Panc1 (cell line): ENCODE data around the gene GRM1. TPM values are rescaled to one million over a fixed set of nuclear protein-coding genes. Genes with fewer than 3 reads are reported as not detected.
A peak's percentile ranks its signal among the peaks of the same experiment; 100 is the strongest.

Experiments used
- ATAC-seq: fragments of 200-7000 bp; cut with Tn5 transposase; 2 replicates; pipeline ENCODE4 v1.9.1; 2020; ENCODE audit warnings: mild to moderate bottlenecking, moderate library complexity
- BruUV-seq: library from RNA; stranded (reverse); fragments of 400-500 nt; replicated peaks from 2 replicates; lab custom pipeline; 2021; lab: Mats Ljungman, UMichigan
- CTCF ChIA-PET: fragments of 300-600 bp; sonication (Branson Sonifier 250); formaldehyde crosslinking; loops from one replicate; lab custom pipeline; 2022; ENCODE audit warnings: antibody characterized with exemption; lab: Charles Lee
- POLR2A ChIA-PET: fragments of 300-600 bp; sonication (Branson Sonifier 250); formaldehyde crosslinking; loops from one replicate; lab custom pipeline; 2022; ENCODE audit warnings: antibody characterized with exemption; lab: Charles Lee
- DNase-seq: peaks from one replicate; pipeline ENCODE4 v3.0.0-alpha.2; 2010; ENCODE audit warnings: low read depth, low spot score
- H3K27ac ChIP-seq: 2 replicates; pipeline ENCODE4 v1.5.1; 2011; ENCODE audit warnings: mild to moderate bottlenecking, low read length, inconsistent platforms
- H3K27me3 ChIP-seq: fragments of 200-500 bp; sonication (Bioruptor generic); 2 replicates; pipeline ENCODE4 v1.6.0; 2014; ENCODE audit warnings: low read length, inconsistent platforms; ENCODE audit not compliant: control insufficient read depth, insufficient read depth
- H3K36me3 ChIP-seq: fragments of 200-500 bp; sonication (Bioruptor generic); 2 replicates; pipeline ENCODE4 v1.5.1; 2014; ENCODE audit warnings: inconsistent platforms, mild to moderate bottlenecking, low read length, moderate library complexity; ENCODE audit not compliant: control insufficient read depth, insufficient read depth
- H3K4me1 ChIP-seq: 2 replicates; pipeline ENCODE4 v1.5.1; 2011; ENCODE audit warnings: inconsistent platforms, mild to moderate bottlenecking, low read length, moderate library complexity; ENCODE audit not compliant: control insufficient read depth, insufficient read depth
- H3K4me3 ChIP-seq, 2 experiments: 2 replicates each; pipeline ENCODE4 v1.5.1; 2011 to 2012; ENCODE audit warnings: low read depth in 2 of 2, low read length in 2 of 2, mild to moderate bottlenecking in 2 of 2, inconsistent platforms in 1 of 2, moderate library complexity in 1 of 2
- H3K9me3 ChIP-seq: fragments of 200-500 bp; sonication (Bioruptor generic); 2 replicates; pipeline ENCODE4 v1.5.1; 2014; ENCODE audit warnings: low read depth, mild to moderate bottlenecking, inconsistent platforms, low read length, moderate library complexity; ENCODE audit not compliant: control insufficient read depth, insufficient read depth
- POLR2AphosphoS5 ChIP-seq: IDR thresholded peaks from 2 replicates; pipeline ENCODE4 v1.6.1; 2012; ENCODE audit warnings: mild to moderate bottlenecking, low read depth, low read length, moderate library complexity
- SIN3A ChIP-seq: IDR thresholded peaks from 2 replicates; pipeline ENCODE4 v1.6.1; 2012; ENCODE audit warnings: low read depth, mild to moderate bottlenecking, low read length, moderate library complexity, borderline replicate concordance; ENCODE audit not compliant: insufficient read depth
- TCF7L2 ChIP-seq: IDR thresholded peaks from 2 replicates; pipeline ENCODE4 v1.6.1; 2011; ENCODE audit warnings: mild to moderate bottlenecking, low read depth, low read length, inconsistent platforms
- in situ Hi-C: cut with HindIII; loops from 2 replicates; pipeline ENCODE4 v1.10.0; 2016; ENCODE audit warnings: low sequenced_read_pairs, low pct_unique_long_range_greater_than_20kb
- intact Hi-C: fragments of 100-400 bp; cut with micrococcal nuclease; formaldehyde crosslinking; loops from one replicate; pipeline ENCODE4 v1.10.0; 2022; ENCODE audit not compliant: unreplicated experiment
- total RNA-seq: library from RNA; stranded (reverse); gene quantifications from one replicate; pipeline ENCODE4 v1.2.1, GENCODE V29; 2021; ENCODE audit not compliant: unreplicated experiment
- TF ChIP-seq, protein P1 (sequence below), 2 experiments: IDR thresholded peaks; 2 replicates each; pipeline ENCODE4 v1.6.1; 2011 to 2012; ENCODE audit warnings: low read depth in 2 of 2, control low read depth in 1 of 2, low read length in 1 of 2, mild to moderate bottlenecking in 1 of 2, moderate library complexity in 1 of 2; ENCODE audit not compliant: insufficient read depth in 1 of 2
- TF ChIP-seq, protein P2 (sequence below): fragments of 450-650 bp; IDR thresholded peaks from 2 replicates; pipeline ENCODE4 v1.5.1; 2017; ENCODE audit warnings: mild to moderate bottlenecking

GRM1 gene
- total RNA-seq, 1 experiment from 2014 or later = not detected

DNA sequence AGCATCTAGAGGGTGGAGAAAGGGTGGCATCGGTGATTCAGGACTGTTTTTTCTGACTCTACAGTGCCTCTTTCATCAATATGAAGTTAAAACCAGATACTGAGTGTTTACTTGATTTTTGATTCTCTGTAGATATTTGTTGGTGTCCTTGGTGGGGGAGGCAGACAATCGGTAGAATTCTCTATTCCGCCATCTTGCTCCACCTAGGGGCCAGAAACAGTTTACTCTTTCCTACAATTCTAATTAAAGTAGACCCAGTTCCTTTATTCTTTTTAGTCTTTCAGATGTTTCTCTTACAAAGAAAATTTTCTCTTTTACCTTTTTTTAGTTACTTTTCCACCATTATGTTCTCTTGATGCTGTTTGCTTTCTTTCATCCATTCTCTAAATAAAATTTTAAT lies 352.6 kb downstream of the GRM1 start:
- H3K4me3 ChIP-seq = no peak overlapping the region
- in situ Hi-C loops = no loop called here
- H3K4me1 ChIP-seq = no peaks in the 10 kb centered on the region
- CTCF ChIA-PET = no interaction called here
- ATAC-seq (no peak), DNase-seq (no peak)
- TF ChIP-seq TCF7L2 (no peak), POLR2AphosphoS5 (no peak), SIN3A (no peak)
- TF ChIP-seq, protein P1, sequence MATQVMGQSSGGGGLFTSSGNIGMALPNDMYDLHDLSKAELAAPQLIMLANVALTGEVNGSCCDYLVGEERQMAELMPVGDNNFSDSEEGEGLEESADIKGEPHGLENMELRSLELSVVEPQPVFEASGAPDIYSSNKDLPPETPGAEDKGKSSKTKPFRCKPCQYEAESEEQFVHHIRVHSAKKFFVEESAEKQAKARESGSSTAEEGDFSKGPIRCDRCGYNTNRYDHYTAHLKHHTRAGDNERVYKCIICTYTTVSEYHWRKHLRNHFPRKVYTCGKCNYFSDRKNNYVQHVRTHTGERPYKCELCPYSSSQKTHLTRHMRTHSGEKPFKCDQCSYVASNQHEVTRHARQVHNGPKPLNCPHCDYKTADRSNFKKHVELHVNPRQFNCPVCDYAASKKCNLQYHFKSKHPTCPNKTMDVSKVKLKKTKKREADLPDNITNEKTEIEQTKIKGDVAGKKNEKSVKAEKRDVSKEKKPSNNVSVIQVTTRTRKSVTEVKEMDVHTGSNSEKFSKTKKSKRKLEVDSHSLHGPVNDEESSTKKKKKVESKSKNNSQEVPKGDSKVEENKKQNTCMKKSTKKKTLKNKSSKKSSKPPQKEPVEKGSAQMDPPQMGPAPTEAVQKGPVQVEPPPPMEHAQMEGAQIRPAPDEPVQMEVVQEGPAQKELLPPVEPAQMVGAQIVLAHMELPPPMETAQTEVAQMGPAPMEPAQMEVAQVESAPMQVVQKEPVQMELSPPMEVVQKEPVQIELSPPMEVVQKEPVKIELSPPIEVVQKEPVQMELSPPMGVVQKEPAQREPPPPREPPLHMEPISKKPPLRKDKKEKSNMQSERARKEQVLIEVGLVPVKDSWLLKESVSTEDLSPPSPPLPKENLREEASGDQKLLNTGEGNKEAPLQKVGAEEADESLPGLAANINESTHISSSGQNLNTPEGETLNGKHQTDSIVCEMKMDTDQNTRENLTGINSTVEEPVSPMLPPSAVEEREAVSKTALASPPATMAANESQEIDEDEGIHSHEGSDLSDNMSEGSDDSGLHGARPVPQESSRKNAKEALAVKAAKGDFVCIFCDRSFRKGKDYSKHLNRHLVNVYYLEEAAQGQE (IDR thresholded peaks at IDR 0.05; ENCODE audit: insufficient read depth in 1 of 2, low read depth in 2 of 2, low read length in 1 of 2) = no peak
- TF ChIP-seq, protein P2, sequence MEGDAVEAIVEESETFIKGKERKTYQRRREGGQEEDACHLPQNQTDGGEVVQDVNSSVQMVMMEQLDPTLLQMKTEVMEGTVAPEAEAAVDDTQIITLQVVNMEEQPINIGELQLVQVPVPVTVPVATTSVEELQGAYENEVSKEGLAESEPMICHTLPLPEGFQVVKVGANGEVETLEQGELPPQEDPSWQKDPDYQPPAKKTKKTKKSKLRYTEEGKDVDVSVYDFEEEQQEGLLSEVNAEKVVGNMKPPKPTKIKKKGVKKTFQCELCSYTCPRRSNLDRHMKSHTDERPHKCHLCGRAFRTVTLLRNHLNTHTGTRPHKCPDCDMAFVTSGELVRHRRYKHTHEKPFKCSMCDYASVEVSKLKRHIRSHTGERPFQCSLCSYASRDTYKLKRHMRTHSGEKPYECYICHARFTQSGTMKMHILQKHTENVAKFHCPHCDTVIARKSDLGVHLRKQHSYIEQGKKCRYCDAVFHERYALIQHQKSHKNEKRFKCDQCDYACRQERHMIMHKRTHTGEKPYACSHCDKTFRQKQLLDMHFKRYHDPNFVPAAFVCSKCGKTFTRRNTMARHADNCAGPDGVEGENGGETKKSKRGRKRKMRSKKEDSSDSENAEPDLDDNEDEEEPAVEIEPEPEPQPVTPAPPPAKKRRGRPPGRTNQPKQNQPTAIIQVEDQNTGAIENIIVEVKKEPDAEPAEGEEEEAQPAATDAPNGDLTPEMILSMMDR = peak; percentile 23
- H3K27ac ChIP-seq = no peak overlapping the region
- POLR2A ChIA-PET = no interaction called here
- no peaks in the 10 kb centered on the region for H3K27me3 ChIP-seq
- H3K9me3 ChIP-seq = no peaks in the 10 kb centered on the region
- no peaks in the 10 kb centered on the region for H3K36me3 ChIP-seq
- intact Hi-C loops = no loop called here
- no TSS peak for BruUV-seq

DNA sequence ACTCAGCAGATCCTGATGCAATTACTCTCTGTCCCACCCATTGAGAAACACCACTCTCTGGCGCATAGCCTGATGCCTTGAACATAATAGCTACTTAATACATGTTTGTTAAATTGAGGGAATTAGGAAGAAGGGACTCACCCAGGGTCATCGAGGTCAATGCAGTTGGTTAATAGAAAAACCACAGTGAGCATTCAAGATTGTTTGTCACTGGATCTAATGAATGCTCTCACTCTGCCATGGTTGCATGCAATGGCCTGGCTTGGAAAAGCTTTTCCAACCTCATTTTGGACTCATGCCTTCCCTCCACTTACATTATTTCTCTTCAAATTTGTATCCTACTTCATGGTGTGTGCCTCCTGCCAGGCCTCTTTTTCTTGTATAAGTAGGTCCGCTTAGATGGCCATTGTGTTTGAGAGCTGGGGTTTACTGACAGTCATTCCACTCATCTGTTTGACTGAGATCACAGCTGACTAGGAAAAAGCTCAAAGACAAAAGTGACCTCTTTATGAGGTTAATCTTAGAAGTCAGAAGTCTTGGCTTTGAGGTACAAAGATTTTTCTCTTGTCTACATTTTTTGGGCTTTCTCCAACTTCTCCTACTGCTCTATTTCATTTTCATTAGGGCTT lies 360.0 kb downstream of the GRM1 start:
- Histone ChIP-seq H3K9me3 (no peaks in the 10 kb centered on the region), H3K4me1 (no peaks in the 10 kb centered on the region), H3K27ac (no peak overlapping the region), H3K4me3 (no peak overlapping the region), H3K27me3 (no peaks in the 10 kb centered on the region), H3K36me3 (no peaks in the 10 kb centered on the region)
- in situ Hi-C loops (no loop called here), intact Hi-C loops (no loop called here)
- ChIA-PET CTCF (no interaction called here), POLR2A (no interaction called here)
- DNase-seq = no peak
- ATAC-seq = no peak
- TF ChIP-seq, protein P1 (IDR thresholded peaks at IDR 0.05; ENCODE audit: insufficient read depth in 1 of 2, low read depth in 2 of 2, low read length in 1 of 2) = no peak
- no peak for TF ChIP-seq POLR2AphosphoS5
- TF ChIP-seq, protein P2 = no peak
- no peak for TF ChIP-seq SIN3A
- no peak for TF ChIP-seq TCF7L2
- no TSS peak for BruUV-seq
